GM12873 (cell line): ENCODE data around the gene PDE4D.

Experiments
- CTCF ChIP-seq: IDR thresholded peaks from 2 replicates; pipeline ENCODE4 v1.5.1; 2012; ENCODE audit warnings: low read depth, mild to moderate bottlenecking, moderate library complexity, low read length, control low read depth; ENCODE audit not compliant: insufficient read depth; ENCODE audit errors: missing control alignments

PDE4D gene

GRCh38 chr5:59171131-59171530, 722.4 kb downstream of the PDE4D start:
- no peak for TF ChIP-seq CTCF

GRCh38 chr5:59169768-59170150, 723.8 kb downstream of the PDE4D start:
- no peak for TF ChIP-seq CTCF

- no peak for TF ChIP-seq CTCF
Measured at GRCh38 chr5:59169081-59169767, 724.3 kb downstream of the PDE4D start.

DNA sequence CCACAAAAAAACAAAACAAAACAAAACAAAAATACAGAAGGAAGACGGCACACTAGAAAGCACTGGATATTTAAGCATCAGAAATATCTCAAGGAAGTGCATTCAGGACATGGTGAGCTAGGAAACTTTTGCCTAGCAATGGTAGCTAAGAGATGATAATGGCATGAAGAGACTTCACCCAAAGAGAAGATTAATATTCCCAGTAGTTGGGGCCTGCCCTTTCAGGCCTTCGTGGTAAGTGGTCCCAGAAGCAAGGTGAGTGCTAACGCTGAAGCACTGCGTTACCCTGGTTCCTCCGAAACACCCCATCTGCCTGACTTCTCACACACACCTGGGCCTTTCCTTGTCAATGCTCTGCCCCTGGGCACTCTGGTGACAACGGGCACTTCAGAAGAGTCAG, 725.5 kb downstream of the PDE4D start:
- no peak for TF ChIP-seq CTCF

GRCh38 chr5:59164041-59164830, 729.3 kb downstream of the PDE4D start:
- no peak for TF ChIP-seq CTCF

GRCh38 chr5:59161221-59162105, 732.1 kb downstream of the PDE4D start:
- no peak for TF ChIP-seq CTCF
